WTC11 (cell line): ENCODE measurements around the gene DYNLRB2. TPM values are rescaled to one million over a fixed set of nuclear protein-coding genes. Genes with fewer than 3 reads are reported as not detected.

Experiments used
- ATAC-seq: fragments of 200-7000 bp; cut with Tn5 transposase; 2 replicates; pipeline ENCODE4 v1.10.0; 2021; ENCODE audit warnings: mild to moderate bottlenecking, moderate library complexity
- CTCF ChIA-PET: fragments of 300-600 bp; sonication (Branson Sonifier 250); formaldehyde crosslinking; loops from one replicate; lab custom pipeline; 2021; ENCODE audit warnings: antibody characterized with exemption; lab: Charles Lee
- POLR2A ChIA-PET: fragments of 350-600 bp; sonication (Branson Sonifier 250); formaldehyde crosslinking; loops from one replicate; lab custom pipeline; 2021; ENCODE audit warnings: antibody characterized with exemption; lab: Charles Lee
- DNase-seq: peaks from one replicate; pipeline ENCODE4 v3.0.0; 2021; ENCODE audit warnings: low spot score
- H3K27ac Mint-ChIP-seq: 2 replicates; pipeline ENCODE4 v1.8.0; 2021; ENCODE audit warnings: mixed read lengths
- H3K27me3 Mint-ChIP-seq: 2 replicates; pipeline ENCODE4 v1.8.0; 2021; ENCODE audit warnings: low read depth, mild to moderate bottlenecking, moderate library complexity, mixed read lengths
- H3K36me3 Mint-ChIP-seq: 2 replicates; pipeline ENCODE4 v1.8.0; 2021; ENCODE audit warnings: mixed read lengths
- H3K4me1 Mint-ChIP-seq: 2 replicates; pipeline ENCODE4 v1.8.0; 2022; ENCODE audit warnings: mixed read lengths
- H3K4me3 Mint-ChIP-seq: 2 replicates; pipeline ENCODE4 v1.8.0; 2021; ENCODE audit warnings: mild to moderate bottlenecking, moderate library complexity, mixed read lengths
- H3K9me3 Mint-ChIP-seq: 2 replicates; pipeline ENCODE4 v1.8.0; 2021; ENCODE audit warnings: mixed read lengths
- ARID4B ChIP-seq: sonication (generic); formaldehyde crosslinking; IDR thresholded peaks from 2 replicates; pipeline ENCODE4 v1.8.0; 2023; ENCODE audit warnings: missing genetic modification reagents, mild to moderate bottlenecking, borderline replicate concordance
- EMX1 ChIP-seq: fragments of 250-450 bp; sonication (Bioruptor Pico); IDR thresholded peaks from 2 replicates; pipeline ENCODE4 v1.8.0; 2021; ENCODE audit warnings: mild to moderate bottlenecking
- FOXK1 ChIP-seq: sonication (generic); formaldehyde crosslinking; IDR thresholded peaks from 2 replicates; pipeline ENCODE4 v1.8.0; 2022; ENCODE audit warnings: mild to moderate bottlenecking, moderate library complexity, missing genetic modification reagents
- JUN ChIP-seq: sonication (generic); formaldehyde crosslinking; IDR thresholded peaks from 2 replicates; pipeline ENCODE4 v1.8.0; 2023; ENCODE audit warnings: mild to moderate bottlenecking, missing genetic modification reagents
- MYBL2 ChIP-seq: sonication (generic); formaldehyde crosslinking; IDR thresholded peaks from 2 replicates; pipeline ENCODE4 v1.8.1; 2023; ENCODE audit warnings: mild to moderate bottlenecking, moderate library complexity, missing genetic modification reagents
- NFYB ChIP-seq: sonication (generic); formaldehyde crosslinking; conservative IDR thresholded peaks from 2 replicates; pipeline ENCODE4 v1.8.0; 2022; ENCODE audit warnings: low read depth, missing genetic modification reagents
- NR3C1 ChIP-seq: sonication (generic); formaldehyde crosslinking; conservative IDR thresholded peaks from 2 replicates; pipeline ENCODE4 v1.8.1; 2023; ENCODE audit warnings: low read depth, mild to moderate bottlenecking, missing genetic modification reagents
- SMAD3 ChIP-seq: sonication (generic); formaldehyde crosslinking; IDR thresholded peaks from 2 replicates; pipeline ENCODE4 v1.8.0; 2022; ENCODE audit warnings: missing genetic modification reagents, mild to moderate bottlenecking, borderline replicate concordance
- SOX15 ChIP-seq: fragments of 250-450 bp; sonication (Bioruptor Pico); IDR thresholded peaks from 2 replicates; pipeline ENCODE4 v1.9.0; 2021; ENCODE audit warnings: mild to moderate bottlenecking
- ZMAT4 ChIP-seq: fragments of 250-450 bp; sonication (Bioruptor Pico); IDR thresholded peaks from 2 replicates; pipeline ENCODE4 v1.9.0; 2021; ENCODE audit warnings: mild to moderate bottlenecking
- ZNF512 ChIP-seq: sonication (generic); formaldehyde crosslinking; IDR thresholded peaks from 2 replicates; pipeline ENCODE4 v1.8.1; 2022; ENCODE audit warnings: missing genetic modification reagents, borderline replicate concordance
- total RNA-seq: library from RNA; stranded (reverse); gene quantifications from 3 replicates; pipeline ENCODE4 v1.2.3, GENCODE V29; 2021
- TF ChIP-seq, protein P1 (sequence below): fragments of 200-600 bp; IDR thresholded peaks from 2 replicates; pipeline ENCODE4 v1.8.0; 2022; ENCODE audit warnings: antibody characterized with exemption
- TF ChIP-seq, protein P2 (sequence below): sonication (generic); formaldehyde crosslinking; IDR thresholded peaks from 2 replicates; pipeline ENCODE4 v1.8.1; 2022; ENCODE audit warnings: mild to moderate bottlenecking, missing genetic modification reagents, moderate library complexity, borderline replicate concordance
- TF ChIP-seq, protein P3 (sequence below): fragments of 250-450 bp; sonication (Bioruptor Pico); IDR thresholded peaks from 2 replicates; pipeline ENCODE4 v1.8.0; 2021; ENCODE audit warnings: mild to moderate bottlenecking
- TF ChIP-seq, protein P4 (sequence below): sonication (generic); formaldehyde crosslinking; IDR thresholded peaks from 2 replicates; pipeline ENCODE4 v1.8.0; 2022; ENCODE audit warnings: mild to moderate bottlenecking, missing genetic modification reagents
- TF ChIP-seq, protein P5 (sequence below): sonication (generic); formaldehyde crosslinking; IDR thresholded peaks from 2 replicates; pipeline ENCODE4 v1.8.1; 2023; ENCODE audit warnings: mild to moderate bottlenecking, missing genetic modification reagents, moderate library complexity

DYNLRB2 gene
- total RNA-seq, 1 experiment from 2014 or later, result not detected

- CTCF ChIA-PET, result interaction anchor here (1.0 to 1.3 kb wide), 2 partner anchors 54 to 585 kb away, joined by 4 to 5 read pairs; no protein-coding TSS in a partner anchor
- Mint-ChIP-seq H3K27ac (no peak overlapping the region), H3K9me3 (peaks cover 27% of the 10 kb centered on the region), H3K4me1 (no peaks in the 10 kb centered on the region), H3K27me3 (no peaks in the 10 kb centered on the region; the same call in 1 of the 2 replicates), H3K4me3 (no peak overlapping the region), H3K36me3 (no peaks in the 10 kb centered on the region)
- DNase-seq (no peak), ATAC-seq (peak; percentile 77)
- TF ChIP-seq SMAD3 (no peak), JUN (CRISPR knock-in tag) (no peak), EMX1 (CRISPR knock-in tag) (no peak), SOX15 (CRISPR knock-in tag) (no peak), MYBL2 (CRISPR knock-in tag) (no peak), NFYB (CRISPR knock-in tag) (no peak), FOXK1 (CRISPR knock-in tag) (no peak)
- TF ChIP-seq, protein P1, sequence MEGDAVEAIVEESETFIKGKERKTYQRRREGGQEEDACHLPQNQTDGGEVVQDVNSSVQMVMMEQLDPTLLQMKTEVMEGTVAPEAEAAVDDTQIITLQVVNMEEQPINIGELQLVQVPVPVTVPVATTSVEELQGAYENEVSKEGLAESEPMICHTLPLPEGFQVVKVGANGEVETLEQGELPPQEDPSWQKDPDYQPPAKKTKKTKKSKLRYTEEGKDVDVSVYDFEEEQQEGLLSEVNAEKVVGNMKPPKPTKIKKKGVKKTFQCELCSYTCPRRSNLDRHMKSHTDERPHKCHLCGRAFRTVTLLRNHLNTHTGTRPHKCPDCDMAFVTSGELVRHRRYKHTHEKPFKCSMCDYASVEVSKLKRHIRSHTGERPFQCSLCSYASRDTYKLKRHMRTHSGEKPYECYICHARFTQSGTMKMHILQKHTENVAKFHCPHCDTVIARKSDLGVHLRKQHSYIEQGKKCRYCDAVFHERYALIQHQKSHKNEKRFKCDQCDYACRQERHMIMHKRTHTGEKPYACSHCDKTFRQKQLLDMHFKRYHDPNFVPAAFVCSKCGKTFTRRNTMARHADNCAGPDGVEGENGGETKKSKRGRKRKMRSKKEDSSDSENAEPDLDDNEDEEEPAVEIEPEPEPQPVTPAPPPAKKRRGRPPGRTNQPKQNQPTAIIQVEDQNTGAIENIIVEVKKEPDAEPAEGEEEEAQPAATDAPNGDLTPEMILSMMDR, result no peak
- TF ChIP-seq, protein P2, sequence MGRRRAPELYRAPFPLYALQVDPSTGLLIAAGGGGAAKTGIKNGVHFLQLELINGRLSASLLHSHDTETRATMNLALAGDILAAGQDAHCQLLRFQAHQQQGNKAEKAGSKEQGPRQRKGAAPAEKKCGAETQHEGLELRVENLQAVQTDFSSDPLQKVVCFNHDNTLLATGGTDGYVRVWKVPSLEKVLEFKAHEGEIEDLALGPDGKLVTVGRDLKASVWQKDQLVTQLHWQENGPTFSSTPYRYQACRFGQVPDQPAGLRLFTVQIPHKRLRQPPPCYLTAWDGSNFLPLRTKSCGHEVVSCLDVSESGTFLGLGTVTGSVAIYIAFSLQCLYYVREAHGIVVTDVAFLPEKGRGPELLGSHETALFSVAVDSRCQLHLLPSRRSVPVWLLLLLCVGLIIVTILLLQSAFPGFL (CRISPR knock-in tag), result no peak
- TF ChIP-seq, protein P3, sequence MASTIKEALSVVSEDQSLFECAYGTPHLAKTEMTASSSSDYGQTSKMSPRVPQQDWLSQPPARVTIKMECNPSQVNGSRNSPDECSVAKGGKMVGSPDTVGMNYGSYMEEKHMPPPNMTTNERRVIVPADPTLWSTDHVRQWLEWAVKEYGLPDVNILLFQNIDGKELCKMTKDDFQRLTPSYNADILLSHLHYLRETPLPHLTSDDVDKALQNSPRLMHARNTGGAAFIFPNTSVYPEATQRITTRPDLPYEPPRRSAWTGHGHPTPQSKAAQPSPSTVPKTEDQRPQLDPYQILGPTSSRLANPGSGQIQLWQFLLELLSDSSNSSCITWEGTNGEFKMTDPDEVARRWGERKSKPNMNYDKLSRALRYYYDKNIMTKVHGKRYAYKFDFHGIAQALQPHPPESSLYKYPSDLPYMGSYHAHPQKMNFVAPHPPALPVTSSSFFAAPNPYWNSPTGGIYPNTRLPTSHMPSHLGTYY (CRISPR knock-in tag), result no peak
- TF ChIP-seq, protein P4, sequence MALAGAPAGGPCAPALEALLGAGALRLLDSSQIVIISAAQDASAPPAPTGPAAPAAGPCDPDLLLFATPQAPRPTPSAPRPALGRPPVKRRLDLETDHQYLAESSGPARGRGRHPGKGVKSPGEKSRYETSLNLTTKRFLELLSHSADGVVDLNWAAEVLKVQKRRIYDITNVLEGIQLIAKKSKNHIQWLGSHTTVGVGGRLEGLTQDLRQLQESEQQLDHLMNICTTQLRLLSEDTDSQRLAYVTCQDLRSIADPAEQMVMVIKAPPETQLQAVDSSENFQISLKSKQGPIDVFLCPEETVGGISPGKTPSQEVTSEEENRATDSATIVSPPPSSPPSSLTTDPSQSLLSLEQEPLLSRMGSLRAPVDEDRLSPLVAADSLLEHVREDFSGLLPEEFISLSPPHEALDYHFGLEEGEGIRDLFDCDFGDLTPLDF (CRISPR knock-in tag), result no peak
- POLR2A ChIA-PET, result no interaction called here
Observed at GRCh38 chr16:80580109-80580832, 39.5 kb downstream of the DYNLRB2 start.

- POLR2A ChIA-PET, result no interaction called here
- Mint-ChIP-seq H3K36me3 (no peaks in the 10 kb centered on the region), H3K9me3 (peaks cover 49% of the 10 kb centered on the region), H3K27me3 (no peaks in the 10 kb centered on the region; the same call in 1 of the 2 replicates), H3K4me1 (no peaks in the 10 kb centered on the region), H3K4me3 (no peak overlapping the region), H3K27ac (no peak overlapping the region)
- CTCF ChIA-PET, result no interaction called here
- DNase-seq (no peak), ATAC-seq (no peak)
- TF ChIP-seq, protein P2 (CRISPR knock-in tag), result no peak
- TF ChIP-seq, protein P5, sequence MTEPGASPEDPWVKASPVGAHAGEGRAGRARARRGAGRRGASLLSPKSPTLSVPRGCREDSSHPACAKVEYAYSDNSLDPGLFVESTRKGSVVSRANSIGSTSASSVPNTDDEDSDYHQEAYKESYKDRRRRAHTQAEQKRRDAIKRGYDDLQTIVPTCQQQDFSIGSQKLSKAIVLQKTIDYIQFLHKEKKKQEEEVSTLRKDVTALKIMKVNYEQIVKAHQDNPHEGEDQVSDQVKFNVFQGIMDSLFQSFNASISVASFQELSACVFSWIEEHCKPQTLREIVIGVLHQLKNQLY (CRISPR knock-in tag), result no peak
- TF ChIP-seq JUN (CRISPR knock-in tag), result no peak
- TF ChIP-seq ZNF512 (CRISPR knock-in tag), result no peak
- no peak for TF ChIP-seq ZMAT4 (CRISPR knock-in tag)
- TF ChIP-seq NR3C1 (CRISPR knock-in tag), result no peak
- no peak for TF ChIP-seq ARID4B
Observed at GRCh38 chr16:80583466-80583865, 42.7 kb downstream of the DYNLRB2 start.
